GM12891 (cell line): ENCODE data around the gene S100A2.

Experiments
- DNase-seq: peaks from one replicate; pipeline ENCODE4 v3.0.0; 2011; ENCODE audit warnings: low spot score; ENCODE audit not compliant: insufficient read length
- FAIRE-seq: peaks from 2 replicates; lab custom pipeline; 2011; peaks lifted over from hg19 to GRCh38; lab: Jason Lieb, UNC
- PAX5 ChIP-seq: IDR thresholded peaks from 2 replicates; pipeline ENCODE4 v1.6.1; 2011; ENCODE audit warnings: low read length, moderate library complexity, mild to moderate bottlenecking; ENCODE audit not compliant: insufficient read depth, severe bottlenecking
- POLR2A ChIP-seq: IDR thresholded peaks from 2 replicates; pipeline ENCODE4 v1.6.1; 2011; ENCODE audit warnings: low read depth, low read length, control low read depth
- POLR2AphosphoS5 ChIP-seq: IDR thresholded peaks from 2 replicates; pipeline ENCODE4 v1.6.1; 2011; ENCODE audit warnings: low read depth, low read length, control low read depth
- POU2F2 ChIP-seq: IDR thresholded peaks from 2 replicates; pipeline ENCODE4 v1.6.1; 2011; ENCODE audit warnings: low read depth, mild to moderate bottlenecking, control low read depth, low read length, moderate library complexity
- SPI1 ChIP-seq: IDR thresholded peaks from 2 replicates; pipeline ENCODE4 v1.6.1; 2011; ENCODE audit warnings: low read depth, low read length, control low read depth
- TAF1 ChIP-seq: IDR thresholded peaks from 2 replicates; pipeline ENCODE4 v1.6.1; 2011; ENCODE audit warnings: low read depth, low read length, control low read depth

Gene S100A2

DNA sequence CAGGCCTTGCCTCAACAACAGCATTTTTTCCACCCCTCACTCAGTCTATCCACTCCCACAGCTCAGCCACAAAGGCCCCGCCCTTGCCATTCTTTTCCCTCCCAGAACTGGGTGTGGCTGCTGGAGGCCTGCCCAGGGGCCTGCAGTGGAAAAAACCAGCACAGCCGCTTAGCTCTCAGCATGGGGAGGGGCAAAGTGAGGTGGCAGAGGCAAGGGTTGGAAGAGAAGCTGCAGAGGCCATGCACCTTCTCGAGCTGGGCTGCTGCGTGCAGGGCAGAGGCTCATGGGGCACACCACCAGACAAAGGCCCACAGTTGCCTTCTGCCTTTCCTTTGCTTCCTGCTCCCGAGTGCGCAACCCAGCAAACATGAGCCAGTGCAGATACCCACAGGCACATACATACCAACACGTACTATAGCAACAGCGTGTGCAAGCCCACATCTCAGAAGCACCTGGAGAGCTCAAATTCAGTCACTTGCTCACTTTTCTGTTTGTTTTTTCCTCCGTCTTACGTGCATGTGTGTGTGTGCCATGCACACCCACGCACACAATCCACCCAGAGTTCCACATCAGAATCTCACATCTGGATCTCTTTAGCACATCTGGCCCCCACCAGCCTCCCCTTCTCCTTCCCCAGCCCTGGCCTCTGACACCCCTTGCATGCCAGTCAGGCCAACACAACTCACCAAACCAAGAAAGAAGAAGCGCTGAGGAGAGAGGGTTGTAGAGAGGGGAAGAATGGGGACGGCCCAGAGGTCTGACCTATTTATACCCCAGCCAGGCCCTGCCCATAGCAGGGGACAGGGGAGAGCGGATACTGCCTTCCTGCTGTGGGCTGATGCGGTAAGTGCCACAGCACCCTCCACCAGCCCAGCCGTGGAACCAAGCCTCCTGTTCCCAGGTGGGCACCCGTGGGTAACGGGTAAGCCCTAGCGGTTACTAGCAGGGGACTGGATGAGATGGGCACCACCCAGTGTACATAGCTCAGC, 20.3 kb downstream of the S100A2 start, which contains the start of gene S100A4:
Gene S100A4 (minus strand): TSS at position 740 of the 989 bp plus-strand sequence. CDS start 1,012 bp downstream, outside the sequence.
- TF ChIP-seq PAX5 (no peak), SPI1 (peak; percentile 16; the same call in 1 of the 2 replicates), TAF1 (no peak), POU2F2 (peak; percentile 12; the same call in 1 of the 2 replicates)
- FAIRE-seq, result peak; percentile 66
- DNase-seq, result peak; percentile 66

DNA sequence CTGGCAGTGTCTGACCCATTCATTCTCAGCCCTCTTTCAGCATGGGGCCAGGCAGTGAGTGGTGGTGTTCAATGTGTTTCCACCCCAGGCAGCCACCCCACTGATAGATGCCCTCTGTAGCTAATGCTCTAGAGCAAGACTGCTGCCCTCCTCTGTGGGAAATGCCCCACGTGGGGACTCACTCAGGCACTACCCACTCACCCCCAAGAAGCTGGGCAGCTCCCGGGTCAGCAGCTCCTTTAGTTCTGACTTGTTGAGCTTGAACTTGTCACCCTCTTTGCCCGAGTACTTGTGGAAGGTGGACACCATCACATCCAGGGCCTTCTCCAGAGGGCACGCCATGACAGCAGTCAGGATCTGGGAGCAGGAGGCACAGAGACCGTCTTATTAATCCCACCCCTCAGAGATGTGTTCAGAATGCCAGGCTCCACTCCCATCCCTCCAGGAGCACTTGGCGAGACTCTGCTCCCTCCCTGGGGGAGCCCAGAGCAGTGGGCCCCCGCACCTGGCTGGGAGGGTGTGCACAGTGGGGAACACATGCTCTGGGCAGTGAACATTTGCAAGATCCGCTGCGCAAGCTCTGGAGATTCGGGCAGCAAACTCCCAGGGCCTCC, 21.1 kb downstream of the S100A2 start:
- no peak for TF ChIP-seq TAF1
- TF ChIP-seq POLR2AphosphoS5, result no peak
- no peak for TF ChIP-seq POLR2A
- no peak for TF ChIP-seq SPI1
- TF ChIP-seq PAX5, result no peak
- TF ChIP-seq POU2F2, result no peak
- DNase-seq (no peak), FAIRE-seq (no peak)

GRCh38 chr1:153543736-153544135, 21.9 kb downstream of the S100A2 start:
- FAIRE-seq (no peak), DNase-seq (no peak)
- no peak for TF ChIP-seq POLR2AphosphoS5
- no peak for TF ChIP-seq POLR2A
- no peak for TF ChIP-seq POU2F2
- TF ChIP-seq PAX5, result no peak
- TF ChIP-seq SPI1, result no peak
- TF ChIP-seq TAF1, result no peak

- FAIRE-seq, result no peak
- no peak for DNase-seq
- no peak for TF ChIP-seq TAF1
- no peak for TF ChIP-seq POU2F2
- TF ChIP-seq POLR2AphosphoS5, result no peak
- no peak for TF ChIP-seq POLR2A
- no peak for TF ChIP-seq PAX5
- TF ChIP-seq SPI1, result no peak
Observed at GRCh38 chr1:153542956-153543711, 22.5 kb downstream of the S100A2 start.

- TF ChIP-seq PAX5, result no peak
- TF ChIP-seq POU2F2, result no peak
- no peak for TF ChIP-seq POLR2A
- no peak for TF ChIP-seq SPI1
- TF ChIP-seq POLR2AphosphoS5, result no peak
- no peak for TF ChIP-seq TAF1
- DNase-seq (no peak), FAIRE-seq (no peak)
Observed at GRCh38 chr1:153541641-153542590, 23.7 kb downstream of the S100A2 start.

DNA sequence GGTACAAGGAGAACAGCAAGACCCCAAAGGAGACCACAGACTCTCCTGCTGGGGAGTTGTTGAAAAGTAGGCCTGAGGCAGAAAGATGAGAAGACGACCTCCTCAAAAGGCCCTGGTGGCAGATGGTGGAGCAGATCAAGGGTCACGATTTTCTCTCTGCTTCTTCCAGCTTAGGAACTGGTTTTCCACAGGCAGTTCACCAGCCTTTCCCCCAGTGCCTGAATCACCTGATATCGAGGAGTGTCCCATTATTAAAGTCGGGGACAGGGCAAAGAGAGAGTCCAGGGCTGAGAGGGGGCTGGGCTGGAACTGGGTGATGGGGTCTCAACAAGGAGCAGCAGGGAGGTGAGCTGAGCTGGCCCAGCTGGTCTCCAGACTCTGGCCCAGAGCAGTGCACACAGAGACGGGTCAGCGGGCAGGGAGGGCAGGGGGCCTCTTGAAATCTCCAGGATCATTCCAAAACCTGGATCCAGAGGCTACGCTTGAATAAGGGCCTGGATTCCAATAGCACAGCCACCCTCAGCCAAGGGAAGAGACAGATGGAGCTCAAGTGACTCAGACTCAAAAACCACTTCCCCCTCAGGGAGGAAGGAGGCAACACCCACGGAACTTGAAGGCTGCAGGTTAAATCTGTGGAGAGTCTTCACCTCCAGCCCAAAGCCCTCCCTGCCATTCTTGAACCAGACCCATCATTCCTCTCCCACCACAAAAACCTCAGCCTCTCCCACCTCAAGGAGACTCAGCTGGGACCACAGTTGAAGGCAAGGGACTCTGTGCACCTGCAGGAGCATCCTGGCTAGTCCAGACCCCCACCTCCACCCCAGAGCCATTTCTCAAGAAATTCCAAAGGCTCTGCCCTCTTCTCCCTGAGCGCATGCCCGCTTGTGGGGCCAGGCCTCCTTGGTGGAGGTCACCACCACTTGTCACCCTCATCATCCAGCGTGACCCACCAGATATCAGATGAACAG, 25.0 kb downstream of the S100A2 start, which contains the start of gene S100A5:
Gene S100A5 (minus strand): TSS at position 541 of the 968 bp plus-strand sequence. CDS start 743 bp downstream, outside the sequence.
- DNase-seq (no peak), FAIRE-seq (no peak)
- TF ChIP-seq POU2F2, result no peak
- TF ChIP-seq PAX5, result no peak
- no peak for TF ChIP-seq POLR2AphosphoS5
- peak; percentile 83 for TF ChIP-seq SPI1

DNA sequence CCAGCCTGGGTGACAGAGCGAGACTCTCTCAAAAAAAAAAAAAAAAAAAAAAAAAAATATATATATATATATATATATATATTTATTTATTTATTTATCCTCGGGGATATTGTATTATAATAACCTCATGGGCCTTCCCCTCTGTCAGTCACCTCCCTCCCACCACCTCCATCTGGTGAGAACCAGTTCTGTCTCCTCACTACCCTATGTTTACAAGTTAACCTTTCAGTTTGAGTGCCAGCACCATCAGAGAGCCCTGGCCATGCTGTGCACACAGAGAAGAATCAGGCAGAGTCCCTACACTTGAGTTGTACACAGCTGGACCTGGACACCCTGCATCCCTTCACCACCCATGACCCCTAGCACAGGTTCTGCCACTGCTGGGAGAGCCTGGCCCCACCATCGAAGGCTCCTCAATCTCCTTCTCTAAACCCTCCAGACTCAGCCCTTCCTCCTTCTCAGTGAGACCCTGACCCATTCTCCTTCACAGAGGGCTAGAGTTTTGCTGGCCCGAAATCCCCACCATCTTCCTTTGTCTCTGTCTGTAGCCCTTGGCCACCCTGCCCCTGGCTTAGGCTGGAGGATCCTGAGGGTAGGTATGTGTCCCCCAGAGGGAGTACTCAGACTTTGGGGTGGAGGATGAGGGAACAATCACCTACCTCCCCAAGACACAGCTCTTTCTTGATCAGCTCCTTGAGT, 26.1 kb downstream of the S100A2 start:
- no peak for TF ChIP-seq POLR2A
- TF ChIP-seq POLR2AphosphoS5, result no peak
- no peak for TF ChIP-seq POU2F2
- no peak for TF ChIP-seq SPI1
- no peak for TF ChIP-seq TAF1
- TF ChIP-seq PAX5, result no peak
- FAIRE-seq (no peak), DNase-seq (no peak)
